HG02759 (cell line): ENCODE data around the gene AATK.

Source experiments
- ATAC-seq: cut with Tn5 transposase; IDR thresholded peaks from one replicate; pipeline ENCODE4 v1.9.1; 2021; ENCODE audit warnings: mild to moderate bottlenecking, moderate library complexity; ENCODE audit not compliant: unreplicated experiment

AATK gene

GRCh38 chr17:81166033-81166492 is at the start of gene AATK:
Gene AATK, minus strand, starts transcription at chr17:81166221. Its CDS starts 229 bp downstream, at chr17:81165992.
- ATAC-seq = no peak

DNA sequence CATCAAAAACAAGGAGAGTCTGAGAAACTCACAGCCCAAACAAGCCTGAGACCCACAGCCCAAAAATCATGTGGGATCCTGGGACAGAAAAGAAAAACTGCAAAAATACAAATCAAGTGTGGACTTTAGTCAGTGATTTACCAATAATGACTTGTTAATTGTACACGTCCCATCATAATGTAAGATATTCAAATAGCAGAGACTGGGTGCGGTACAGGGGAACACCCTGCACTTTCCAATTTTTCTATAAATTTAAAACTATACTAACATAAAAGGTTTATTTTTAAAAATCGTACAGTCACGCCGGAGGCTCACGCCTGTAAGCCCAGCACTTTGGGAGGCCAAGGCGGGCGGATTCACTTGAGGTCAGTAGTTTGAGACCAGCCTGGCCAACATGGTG is 48.0 kb upstream of the AATK start:
- ATAC-seq = no peak

- ATAC-seq = no peak
Measured at GRCh38 chr17:81212365-81212764, 46.3 kb upstream of the AATK start.

GRCh38 chr17:81210868-81211267 is 44.8 kb upstream of the AATK start:
- ATAC-seq = no peak

GRCh38 chr17:81210466-81210865 is 44.4 kb upstream of the AATK start:
- no peak for ATAC-seq

- no peak for ATAC-seq
Measured at GRCh38 chr17:81209141-81209540, 43.1 kb upstream of the AATK start.

GRCh38 chr17:81208651-81209050 is 42.6 kb upstream of the AATK start:
- ATAC-seq = no peak

DNA sequence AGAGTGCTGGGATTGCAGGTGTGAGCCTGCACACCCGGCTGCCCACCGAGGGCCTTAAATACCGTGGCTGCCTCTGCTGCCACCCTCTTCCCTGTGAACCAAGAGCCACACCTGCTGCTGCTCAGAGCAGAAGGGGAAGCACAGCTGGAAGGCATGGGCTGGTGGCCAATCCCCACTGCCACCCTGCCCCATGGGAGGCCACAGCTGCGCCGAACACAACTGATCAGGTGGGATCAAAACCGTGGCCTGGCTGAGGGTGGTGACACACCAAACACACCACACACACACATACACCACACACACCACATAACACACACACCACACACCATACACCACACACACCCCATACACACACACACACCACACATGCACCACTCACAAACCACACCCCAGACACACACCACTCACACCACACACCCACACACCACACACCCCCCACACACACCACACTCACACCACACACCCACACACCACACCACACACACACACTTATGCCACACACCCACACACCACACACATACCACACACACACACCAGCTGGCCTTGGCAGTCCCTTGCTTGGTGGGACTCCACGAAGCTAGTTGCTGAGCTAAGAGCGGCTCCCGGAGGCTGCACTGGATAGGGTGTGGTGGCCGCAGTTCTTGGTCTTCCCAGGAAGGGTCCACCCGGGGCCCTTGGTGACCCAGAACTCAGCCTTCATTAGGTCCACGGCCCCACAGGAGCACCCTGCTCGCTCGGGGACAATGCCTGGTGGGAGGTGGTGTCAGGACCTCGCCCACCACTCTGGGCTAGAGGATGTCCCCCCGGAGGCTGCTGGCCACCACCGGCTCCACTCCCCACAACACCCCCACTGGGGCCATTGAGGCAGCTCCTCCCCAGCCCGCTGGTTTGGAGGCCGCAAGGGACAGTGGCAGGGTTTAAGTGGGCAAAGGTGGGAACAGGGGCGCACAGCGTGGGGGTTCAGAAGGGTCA is 41.9 kb upstream of the AATK start:
- no peak for ATAC-seq

GRCh38 chr17:81206657-81207056 is 40.6 kb upstream of the AATK start:
- ATAC-seq = no peak

DNA sequence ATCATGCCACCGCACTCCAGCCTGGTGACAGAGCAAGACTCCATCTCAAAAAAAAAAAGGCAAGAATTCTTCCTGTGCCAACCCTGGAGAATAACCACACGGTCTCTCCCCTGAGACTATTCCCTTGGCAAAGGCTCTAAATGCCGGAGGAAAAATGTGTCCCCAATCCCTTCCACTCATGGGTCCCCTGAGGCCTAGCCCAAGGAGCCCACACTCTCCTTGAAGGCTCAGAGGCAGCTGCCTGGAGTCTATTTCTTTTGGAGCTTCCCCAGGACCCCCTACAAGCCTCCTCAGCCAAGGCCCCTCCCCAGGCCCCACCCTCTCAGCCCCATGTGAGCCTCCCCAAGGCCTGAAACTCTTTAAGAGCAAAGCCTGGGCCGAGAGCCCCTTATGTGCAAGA is 40.1 kb upstream of the AATK start:
- ATAC-seq = no peak

DNA sequence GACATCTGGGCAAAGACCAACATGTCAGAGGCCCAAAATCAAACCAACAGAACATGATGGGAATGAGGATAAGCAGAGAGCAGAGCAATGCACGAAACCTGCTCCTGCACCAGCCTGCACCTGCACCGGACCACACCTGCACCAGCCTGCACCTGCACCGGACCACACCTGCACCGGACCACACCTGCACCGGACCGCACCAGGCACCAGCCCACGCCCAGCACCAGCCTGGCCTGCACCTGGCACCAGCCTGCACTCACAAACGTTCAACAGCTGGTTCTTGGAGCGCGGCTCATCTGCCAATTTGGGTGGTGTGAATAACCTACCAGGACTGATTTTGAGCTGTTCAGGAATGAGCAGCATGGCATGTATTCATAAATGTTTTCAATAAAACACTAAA is 38.6 kb upstream of the AATK start:
- ATAC-seq = no peak

GRCh38 chr17:81203136-81203535 is 37.1 kb upstream of the AATK start:
- ATAC-seq = no peak

GRCh38 chr17:81202318-81202717 is 36.3 kb upstream of the AATK start:
- no peak for ATAC-seq

- ATAC-seq = no peak
Measured at GRCh38 chr17:81200695-81201580, 34.9 kb upstream of the AATK start.

DNA sequence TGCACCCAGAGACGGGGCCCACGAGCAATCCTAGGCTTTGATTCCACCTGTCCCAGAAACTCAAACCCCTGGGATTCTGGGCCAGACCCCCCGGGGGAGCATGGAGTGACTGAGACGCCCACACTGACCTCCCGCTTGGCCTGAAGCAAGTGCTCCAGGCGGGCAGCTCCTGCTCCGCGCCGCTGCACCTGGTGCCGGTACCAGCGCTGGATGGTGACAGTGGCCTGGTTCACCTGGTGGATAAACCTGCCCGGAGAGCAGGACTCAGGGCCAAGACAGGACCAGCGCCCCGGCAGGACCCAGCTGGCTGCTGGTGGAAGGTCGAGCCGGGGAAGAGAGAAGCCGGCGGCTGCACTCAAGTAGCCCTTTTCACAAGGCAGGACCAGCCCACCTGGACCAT is 34.2 kb upstream of the AATK start:
- no peak for ATAC-seq

GRCh38 chr17:81199482-81199830 is 33.4 kb upstream of the AATK start:
- no peak for ATAC-seq

- ATAC-seq = no peak
Measured at GRCh38 chr17:81198826-81199481, 32.9 kb upstream of the AATK start.

GRCh38 chr17:81197831-81198490 is 31.9 kb upstream of the AATK start:
- no peak for ATAC-seq

GRCh38 chr17:81197409-81197795 is 31.4 kb upstream of the AATK start:
- ATAC-seq = no peak

GRCh38 chr17:81196505-81197408 is 30.7 kb upstream of the AATK start:
- ATAC-seq = no peak
